Right kidney (tissue), 9 donors: ENCODE data around the gene RPGRIP1.
"Not testable (repeated sequence)": the region's sequence is repeated elsewhere in the genome, so short reads cannot be mapped to it uniquely, and the experiment has no call there.

Source experiments
- DNase-seq: peaks from one replicate; pipeline ENCODE4 v3.0.0-alpha.2; 2016
- long read RNA-seq, 8 donors: transcript quantifications; one replicate each; lab custom pipeline, GENCODE V29; 2026

The RPGRIP1 gene
- long read RNA-seq, donor 1, result 0 reads
- long read RNA-seq, donor 2, partial matches to known transcripts, result 32 of 32 reads
- long read RNA-seq, donor 2, other reads (novel, unspliced or antisense), result 0 of 32 reads
- long read RNA-seq, donor 3, result 0 reads
- long read RNA-seq, donor 4, partial matches to known transcripts, result 138 of 148 reads
- long read RNA-seq, donor 4, other reads (novel, unspliced or antisense), result 10 of 148 reads
- long read RNA-seq, donor 5, result 0 reads
- long read RNA-seq, donor 6, result 0 reads
- long read RNA-seq, donor 7, result 0 reads
- long read RNA-seq, donor 8, partial matches to known transcripts, result 83 of 99 reads
- long read RNA-seq, donor 8, other reads (novel, unspliced or antisense), result 16 of 99 reads

DNA sequence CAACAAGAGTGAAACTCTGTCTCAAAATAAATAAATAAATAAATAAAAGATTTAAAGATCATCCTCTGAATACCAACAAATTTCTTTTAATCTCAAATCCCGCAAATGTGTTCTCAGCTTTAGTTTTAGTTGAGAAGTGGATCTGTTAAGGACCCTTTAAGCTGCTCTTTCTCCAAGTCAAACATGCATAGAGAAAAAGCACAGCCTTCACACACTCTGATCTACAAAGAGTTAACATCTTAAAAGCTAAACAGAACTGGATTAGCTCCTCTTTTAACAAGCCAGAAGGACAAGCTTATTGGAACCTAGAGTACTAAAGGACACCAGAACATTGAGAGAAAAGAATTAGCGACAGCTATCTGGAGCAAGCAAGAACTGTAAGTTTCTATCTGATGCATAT, at the start of gene RPGRIP1:
Gene RPGRIP1, plus strand, starts transcription at position 301 of the 400 bp plus-strand sequence. CDS start 7,894 bp downstream, outside the sequence.
- no peak for DNase-seq

DNA sequence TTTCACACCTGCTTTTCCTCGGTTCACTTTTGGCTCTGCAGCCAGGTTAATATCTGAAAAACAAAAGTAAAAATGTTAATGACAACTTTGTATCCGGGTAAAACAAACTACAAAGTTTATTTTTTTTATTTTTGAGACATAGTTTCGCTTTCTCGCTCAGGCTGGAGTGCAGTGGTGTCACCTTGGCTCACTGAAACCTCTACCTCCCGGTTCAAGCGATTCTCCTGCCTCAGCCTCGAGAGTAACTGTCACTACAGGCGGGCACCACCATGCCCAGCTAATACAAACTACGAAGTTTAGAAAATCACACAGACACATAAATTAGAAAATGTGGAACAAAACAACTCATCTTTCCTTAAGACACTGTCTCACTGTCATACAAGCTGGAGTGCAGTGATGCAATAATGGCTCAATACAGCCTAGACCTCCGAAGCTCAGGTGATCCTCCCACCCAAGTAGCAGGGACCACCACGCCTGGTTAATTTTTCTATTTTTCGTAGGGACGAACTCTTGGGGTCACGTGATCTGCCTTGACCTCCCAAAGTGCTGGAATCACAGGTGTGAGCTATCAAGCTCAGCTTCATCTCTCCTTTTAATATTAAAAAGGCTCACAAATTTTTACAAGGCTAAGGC, 48.7 kb upstream of the RPGRIP1 start:
- no peak for DNase-seq

DNA sequence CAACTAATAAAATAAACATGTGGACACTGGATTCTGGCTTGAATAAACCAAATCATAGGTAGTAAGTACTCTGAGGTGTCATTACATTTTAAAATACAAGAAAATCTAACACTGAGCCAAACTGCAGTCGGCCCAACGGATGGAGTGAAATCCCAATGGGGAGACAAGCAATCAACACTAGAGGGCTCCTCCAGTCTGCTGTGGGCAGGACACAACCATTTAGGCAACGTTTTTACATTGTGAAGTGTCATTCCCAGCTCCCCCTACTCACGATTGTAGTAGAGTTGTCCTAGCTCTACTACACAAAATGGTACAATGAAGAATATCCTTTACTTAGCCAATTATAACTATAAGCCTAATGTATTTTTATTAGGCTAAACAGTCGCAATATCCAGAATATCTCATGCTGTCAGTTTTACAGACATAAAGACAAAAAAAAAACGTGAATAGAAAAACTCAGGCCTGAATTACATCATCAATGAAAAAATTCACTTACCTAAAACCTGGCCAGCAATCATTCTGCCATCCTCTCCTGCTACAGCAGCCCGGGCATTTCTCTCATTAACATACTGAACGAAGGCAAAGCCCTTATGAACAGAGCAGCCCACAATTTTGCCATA, 46.3 kb upstream of the RPGRIP1 start:
- no peak for DNase-seq

DNA sequence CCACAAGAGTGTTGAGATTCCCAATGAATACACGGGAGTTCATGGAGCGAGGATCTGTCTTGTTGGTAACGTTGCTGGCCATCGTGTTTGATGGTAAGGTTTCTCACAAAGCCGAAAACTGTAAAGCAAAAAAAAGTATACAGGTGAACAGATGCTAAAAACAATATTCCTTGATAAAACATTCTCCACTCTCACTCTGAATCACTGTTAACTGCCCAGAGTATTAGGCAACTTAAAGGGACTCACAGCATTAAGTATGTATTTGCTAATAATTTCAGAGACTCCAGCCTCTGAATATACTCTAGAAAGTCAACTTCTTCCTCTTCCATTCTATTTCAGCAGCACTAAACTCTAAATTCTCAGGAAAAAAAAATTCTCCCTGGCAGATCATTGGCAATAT, 45.8 kb upstream of the RPGRIP1 start:
- DNase-seq, result no peak

DNA sequence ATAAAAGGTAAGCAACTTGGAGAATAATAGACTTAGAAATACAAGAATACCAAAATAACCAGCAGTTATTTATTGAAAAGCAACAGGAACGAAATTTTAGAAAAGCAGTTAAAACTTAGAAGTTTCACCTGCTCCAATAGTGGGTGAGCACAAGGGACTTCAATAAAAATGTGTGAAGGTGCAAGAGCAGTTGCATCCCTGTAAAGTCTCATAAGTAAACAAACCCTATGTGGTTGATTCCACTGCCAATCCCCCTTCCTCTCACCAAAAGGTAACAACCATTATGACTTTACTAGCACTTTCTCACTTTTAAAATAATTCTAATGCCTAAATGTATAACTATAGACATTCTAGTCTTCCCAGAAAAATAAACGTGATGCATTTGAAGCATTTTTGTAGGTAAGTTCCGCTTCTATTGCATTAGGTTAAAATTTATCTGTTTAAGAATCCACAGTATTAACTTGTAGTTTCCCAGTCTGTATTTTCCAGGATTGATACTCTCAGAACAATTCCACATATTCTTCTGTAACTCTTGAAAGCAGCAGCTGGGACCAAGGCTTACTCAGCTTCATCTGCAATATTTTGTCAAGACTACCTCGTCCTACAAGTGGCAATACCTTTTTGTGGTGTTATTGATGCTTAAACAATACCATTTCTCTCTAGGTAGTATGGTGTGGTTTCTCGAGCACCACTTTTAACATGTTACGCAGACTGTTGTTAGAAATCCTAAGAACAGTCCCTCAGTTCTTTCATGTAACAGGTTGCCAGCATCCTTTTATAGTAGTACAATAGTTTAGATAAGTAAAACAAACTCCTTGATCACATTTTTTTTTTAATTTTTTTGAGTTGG, 42.7 kb upstream of the RPGRIP1 start:
- DNase-seq, result no peak

DNA sequence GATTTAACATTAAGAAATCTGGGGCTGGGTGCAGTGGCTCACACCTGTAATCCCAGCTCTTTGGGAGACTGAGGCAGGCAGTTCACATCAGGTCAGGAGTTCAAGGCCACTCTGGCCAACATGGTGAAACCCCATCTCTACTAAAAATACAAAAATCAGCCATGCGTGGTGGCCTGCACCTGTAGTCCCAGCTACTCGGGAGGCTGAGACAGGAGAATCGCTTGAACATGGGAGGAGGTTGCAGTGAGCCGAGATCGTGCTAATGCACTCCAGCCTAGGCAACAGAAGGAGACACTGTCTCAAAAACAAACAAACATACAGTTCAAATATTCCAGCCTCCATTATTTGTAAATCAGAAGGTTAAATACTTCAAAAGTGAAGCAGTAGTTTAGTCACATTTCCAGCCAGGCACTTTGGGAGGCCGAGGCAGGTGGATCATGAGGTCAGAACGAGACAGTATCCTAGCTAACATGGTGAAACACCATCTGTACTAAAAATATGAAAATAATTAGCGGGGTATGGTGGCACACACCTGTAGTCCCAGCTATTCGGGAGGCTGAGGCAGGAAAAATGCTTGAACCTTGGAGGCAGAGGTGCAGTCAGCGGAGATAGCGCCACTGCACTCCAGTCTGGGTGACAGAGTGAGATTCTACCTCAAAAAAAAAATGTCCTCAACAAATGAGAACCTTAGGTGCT, 40.9 kb upstream of the RPGRIP1 start:
- no peak for DNase-seq

DNA sequence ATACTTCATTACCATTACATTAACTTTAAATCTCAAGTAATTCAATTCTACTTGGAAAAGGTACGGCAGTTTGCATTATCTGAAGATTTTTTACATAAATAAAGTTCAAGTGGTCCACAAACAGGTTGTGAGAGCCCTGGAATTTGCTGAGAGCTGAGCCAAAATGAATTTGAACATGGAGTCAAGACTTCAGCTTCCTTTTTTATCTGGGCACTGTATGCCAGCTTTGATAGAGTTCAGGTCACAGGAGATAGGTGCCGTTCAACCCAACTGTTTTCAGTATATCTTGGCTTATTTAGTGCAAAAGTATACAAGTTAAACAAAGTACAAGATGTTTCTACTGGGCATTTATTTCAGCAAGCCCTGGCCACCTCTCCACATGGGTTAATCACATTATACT, 39.5 kb upstream of the RPGRIP1 start:
- DNase-seq, result no peak

DNA sequence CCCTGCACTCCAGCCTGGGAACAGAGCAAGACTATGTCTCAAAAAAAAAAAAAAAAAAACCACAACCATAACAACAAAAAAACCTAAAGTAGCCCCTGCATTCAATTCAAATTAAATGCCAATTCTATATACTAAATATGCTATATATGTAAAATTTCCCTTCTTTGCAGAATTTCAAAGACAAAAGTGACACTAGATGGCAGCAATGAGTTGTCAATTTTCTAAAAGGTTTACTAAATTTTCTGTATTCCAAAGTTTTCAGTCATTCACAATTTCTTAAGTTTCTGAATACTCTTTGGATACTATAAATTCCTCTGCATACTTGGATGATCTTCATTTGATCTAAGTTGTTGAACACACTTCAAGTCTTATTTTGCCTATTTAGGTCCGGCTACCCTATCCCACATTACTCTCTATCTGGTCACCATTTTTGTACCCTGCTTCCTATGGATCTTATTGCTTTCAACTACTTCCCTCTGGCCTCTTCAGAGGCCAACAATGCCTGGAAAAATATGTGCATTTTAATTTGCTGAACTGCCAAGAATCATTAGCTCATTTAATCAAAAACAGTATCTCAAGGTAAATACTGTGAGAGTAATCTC, 38.6 kb upstream of the RPGRIP1 start:
- DNase-seq, result no peak

DNA sequence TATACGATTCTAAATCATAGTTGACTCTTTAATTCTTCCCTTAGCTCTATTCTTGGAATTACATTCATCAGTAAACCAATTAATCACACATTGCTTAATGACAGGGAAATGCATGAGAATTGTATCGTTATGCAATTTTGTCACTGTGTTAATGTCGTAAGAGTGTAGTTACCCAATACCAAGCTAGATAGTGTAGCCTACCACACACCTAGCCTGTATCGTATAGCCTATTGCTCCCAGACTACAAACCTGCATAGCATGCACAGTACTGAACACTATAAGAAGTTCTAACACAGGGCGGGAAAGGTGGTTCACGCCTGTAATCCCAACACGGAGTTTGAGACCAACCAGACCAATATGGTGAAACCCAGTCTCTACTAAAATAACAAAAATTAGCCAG, 35.3 kb upstream of the RPGRIP1 start:
- no peak for DNase-seq

DNA sequence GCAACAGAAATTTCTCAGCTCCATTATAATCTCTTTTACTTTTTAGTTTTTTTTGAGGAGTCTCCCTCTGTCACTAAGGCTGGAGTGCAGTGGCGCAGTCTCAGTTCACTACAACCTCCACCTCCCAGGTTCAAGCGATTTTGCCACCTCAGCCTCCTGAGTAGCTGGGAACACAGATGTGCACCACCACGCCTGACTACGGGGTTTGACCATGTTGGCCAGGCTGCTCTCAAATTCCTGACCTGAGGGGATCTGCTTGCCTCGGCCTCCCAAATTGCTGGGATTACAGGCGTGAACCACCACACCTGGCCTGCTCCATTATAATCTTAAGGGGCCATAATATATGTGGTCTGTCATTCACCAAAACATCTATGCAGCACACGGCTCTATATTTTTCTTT, 34.1 kb upstream of the RPGRIP1 start:
- no peak for DNase-seq

DNA sequence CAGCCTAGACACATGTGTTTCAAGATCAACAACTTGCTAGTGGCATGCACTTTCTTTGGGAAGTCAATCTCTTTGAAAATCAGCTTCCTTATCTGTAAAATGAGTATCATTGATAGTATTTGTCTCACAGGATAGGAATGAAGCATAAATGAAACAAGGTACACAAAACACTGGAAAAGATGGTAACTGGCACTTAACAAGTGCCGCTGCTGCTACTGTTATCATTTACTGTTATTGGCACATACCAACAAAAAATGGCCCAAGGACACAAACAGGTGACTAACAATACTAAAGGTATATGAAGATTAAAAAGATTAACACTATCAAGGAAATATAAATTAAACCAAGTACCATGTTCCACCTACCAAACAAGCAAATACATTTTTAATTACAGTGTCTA, 31.5 kb upstream of the RPGRIP1 start:
- DNase-seq, result no peak

DNA sequence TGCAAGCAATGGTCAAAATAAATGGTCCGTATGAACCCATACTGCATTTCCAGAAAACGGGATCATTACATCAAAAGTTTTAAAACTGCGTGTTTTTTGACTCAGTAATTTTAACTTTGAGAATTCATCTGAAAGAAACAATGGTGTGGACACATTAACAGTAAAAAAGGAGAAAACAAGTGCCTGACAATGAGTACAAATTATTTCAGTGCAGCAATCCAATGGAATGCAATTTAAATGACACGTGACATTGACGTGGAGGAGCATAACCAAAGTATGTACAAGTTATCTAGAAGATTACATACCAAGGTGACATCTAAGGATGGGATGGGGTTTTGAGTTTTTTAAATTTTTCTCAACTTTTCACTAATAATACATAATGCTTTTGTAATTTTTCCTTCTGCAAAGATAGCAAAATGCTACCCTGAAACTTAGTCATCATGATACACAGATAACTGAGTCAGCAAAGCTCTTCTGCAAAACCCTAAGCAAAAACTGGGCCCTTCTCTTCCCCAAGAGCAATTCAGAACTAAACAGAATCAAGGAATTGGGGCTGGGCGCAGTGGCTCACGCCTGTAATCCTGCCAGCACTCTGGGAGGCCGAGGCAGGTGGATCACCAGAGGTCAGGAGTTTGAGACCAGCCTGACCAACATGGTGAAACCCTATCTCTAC, 31.0 kb upstream of the RPGRIP1 start:
- DNase-seq, result no peak

DNA sequence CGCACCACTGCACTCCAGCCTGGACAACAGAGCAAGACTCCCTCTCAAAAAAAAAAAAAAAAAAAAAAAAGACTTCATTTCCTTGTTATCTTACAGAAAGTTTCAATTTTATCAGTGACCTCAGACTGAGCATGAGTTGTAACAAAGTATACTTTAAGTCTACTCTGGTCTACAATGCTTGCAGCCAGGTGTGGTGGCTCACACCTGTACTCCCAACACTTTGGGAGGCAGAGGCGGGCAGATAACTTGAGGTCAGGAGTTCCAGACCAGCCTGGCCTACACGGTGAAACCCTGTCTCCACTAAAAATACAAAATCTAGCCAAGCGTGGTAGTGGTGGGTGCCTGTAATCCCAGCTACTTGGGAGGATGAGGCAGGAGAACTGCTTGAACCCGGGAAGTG, 28.7 kb upstream of the RPGRIP1 start:
- no peak for DNase-seq

DNA sequence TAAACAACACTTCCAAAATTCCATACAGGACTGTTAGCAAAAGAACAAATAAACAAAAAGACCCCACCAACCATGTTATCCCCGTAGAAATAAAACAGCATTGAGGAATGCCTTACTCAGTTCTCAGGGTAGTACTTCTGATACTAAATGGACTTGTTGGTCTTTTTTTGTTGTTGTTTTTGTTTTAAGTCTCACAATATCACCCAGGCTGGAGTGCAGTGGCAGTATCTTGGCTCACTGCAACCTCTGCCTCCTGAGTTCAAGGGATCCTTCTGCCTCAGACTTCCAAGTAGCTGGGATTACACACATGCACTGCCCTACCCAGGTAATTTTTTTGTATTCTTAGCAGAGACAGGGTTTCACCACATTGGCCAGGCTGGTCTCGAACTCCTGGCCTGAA, 27.7 kb upstream of the RPGRIP1 start:
- DNase-seq, result no peak

DNA sequence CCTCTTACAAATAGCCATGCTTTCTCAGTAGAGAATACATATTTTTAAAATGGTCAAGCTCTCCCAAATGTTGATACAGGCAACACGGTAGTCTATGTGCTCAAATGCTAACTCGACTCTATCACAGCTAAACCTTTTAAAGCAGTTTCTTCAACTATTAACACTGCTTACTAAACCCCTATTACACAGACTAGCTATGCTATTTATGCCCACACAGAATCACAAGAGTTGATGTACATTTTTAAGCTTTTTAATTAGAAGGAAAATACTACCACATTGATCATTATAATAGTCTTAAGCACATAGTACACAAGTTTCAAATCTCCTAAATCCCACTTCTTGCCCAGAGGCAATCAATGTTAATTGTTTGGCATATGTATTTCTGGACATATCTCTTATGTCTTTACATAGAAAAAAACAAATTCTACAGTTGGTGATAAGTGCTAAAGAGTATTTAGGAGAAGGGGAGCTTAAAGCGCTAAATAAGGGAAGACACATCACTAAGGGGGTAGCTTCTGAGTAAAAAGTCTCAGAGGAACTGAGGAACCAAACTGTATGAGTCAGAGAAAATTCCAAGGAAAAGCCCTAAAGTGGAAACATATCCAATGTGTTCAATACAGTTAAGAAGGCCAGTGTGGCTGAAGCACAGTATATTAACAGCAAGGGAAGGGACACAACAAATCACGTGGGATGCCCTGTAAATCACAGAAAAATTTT, 24.3 kb upstream of the RPGRIP1 start:
- DNase-seq, result no peak

DNA sequence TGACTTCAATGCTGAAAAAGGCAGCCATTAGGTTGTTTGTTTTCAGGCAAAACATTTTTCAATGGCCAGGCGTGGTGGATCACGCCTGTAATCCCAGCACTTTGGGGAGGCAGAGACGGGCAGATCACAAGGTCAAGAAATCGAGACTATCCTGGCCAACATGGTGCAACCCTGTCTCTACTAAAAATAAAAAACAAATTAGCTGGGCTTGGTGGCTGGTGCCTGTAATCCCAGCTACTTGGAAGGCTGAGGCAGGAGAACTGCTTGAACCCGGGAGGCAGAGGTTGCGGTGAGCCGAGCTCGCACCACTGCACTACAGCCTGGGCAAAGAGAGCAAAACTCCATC, 23.8 kb upstream of the RPGRIP1 start:
- DNase-seq, result not testable (repeated sequence)

DNA sequence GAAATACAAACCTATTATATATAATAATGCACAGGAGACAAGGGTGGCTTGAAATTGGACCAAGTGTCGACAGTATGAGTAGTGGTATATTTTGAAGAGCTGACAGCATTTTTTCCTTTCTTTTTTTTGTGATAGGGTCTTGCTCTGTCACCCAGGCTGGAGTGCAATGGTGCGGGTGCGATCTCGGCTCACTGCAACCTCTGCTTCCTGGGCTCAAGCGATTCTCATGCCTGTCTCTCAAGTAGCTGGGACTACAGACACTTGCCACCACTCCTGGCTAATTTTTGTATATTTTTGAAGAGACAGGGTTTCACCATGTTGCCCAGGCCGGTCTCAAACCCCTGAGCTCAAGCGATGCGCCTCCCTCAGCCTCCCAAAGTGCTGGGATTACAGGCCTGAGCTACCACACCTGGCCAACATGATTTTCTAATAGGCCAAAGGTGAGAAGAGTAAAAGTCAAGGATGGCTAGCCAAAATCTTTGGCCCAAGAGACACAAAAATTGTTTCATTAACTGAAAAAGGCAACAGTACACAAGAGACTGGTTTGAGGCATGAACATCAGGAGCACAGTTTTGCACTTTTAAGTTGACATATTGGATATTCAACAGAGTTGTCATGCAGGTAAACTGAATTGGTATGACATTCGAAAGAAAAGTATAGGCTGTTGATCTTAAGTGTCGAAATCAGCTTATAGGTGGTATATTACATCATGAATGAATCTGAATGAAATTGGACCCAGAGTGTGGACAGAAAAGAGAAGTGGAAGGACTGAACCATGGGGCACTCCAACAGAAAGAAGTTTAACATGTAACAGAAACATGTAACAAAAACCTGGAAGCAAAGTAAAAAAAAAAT, 23.1 kb upstream of the RPGRIP1 start:
- DNase-seq, result no peak

DNA sequence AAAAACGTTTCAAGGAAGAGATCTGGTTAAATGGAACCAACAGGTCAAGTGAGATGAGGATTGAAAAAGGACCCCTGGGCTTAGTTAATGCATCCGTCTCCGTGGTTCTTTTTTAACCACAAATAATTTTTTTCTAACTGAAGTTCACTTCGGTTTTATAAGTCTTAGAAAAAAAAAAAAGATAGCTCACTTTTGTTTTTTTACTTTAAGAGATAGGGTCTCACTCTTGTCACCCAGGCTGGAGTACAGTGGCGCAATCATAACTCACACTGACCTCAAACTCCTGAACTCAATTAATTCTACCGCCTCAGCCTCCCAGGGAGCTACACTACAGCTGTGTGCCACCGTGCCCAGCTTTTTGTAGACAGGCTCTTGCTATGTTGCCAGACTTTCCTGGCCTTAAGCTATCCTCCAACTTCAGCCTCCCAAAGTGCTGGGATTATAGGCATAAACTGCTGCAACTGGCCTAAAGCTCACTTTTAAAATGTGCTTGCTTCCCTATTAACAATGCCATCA, 22.4 kb upstream of the RPGRIP1 start:
- no peak for DNase-seq
